DOHH2 (cell line): ENCODE measurements around the gene KMT5C.

Source experiments
- H3F3A ChIP-seq: fragments of 200-600 bp; sonication (generic), shearing (Covaris generic); 2 replicates; pipeline ENCODE4 v1.6.0; 2016; ENCODE audit warnings: antibody characterized with exemption, mild to moderate bottlenecking; ENCODE audit not compliant: control insufficient read depth, insufficient read depth
- H3K27ac ChIP-seq: fragments of 200-600 bp; sonication (generic); 2 replicates; pipeline ENCODE4 v1.5.1; 2014; ENCODE audit warnings: low read depth, mild to moderate bottlenecking, low read length, moderate library complexity
- H3K27me3 ChIP-seq: fragments of 200-600 bp; sonication (generic); 2 replicates; pipeline ENCODE4 v1.6.1; 2014; ENCODE audit warnings: mild to moderate bottlenecking, low read length, mixed read lengths; ENCODE audit not compliant: control insufficient read depth
- H3K36me3 ChIP-seq: fragments of 200-600 bp; sonication (generic); 2 replicates; pipeline ENCODE4 v1.6.1; 2014; ENCODE audit warnings: mild to moderate bottlenecking, low read length, moderate library complexity, mixed read lengths; ENCODE audit not compliant: control insufficient read depth
- H3K4me1 ChIP-seq: fragments of 200-600 bp; sonication (generic); 2 replicates; pipeline ENCODE4 v1.6.1; 2014; ENCODE audit warnings: mild to moderate bottlenecking, low read length, mixed read lengths; ENCODE audit not compliant: control insufficient read depth
- H3K4me2 ChIP-seq: fragments of 200-600 bp; sonication (generic); 2 replicates; pipeline ENCODE4 v1.6.0; 2014; ENCODE audit warnings: mild to moderate bottlenecking, low read length, moderate library complexity
- H3K4me3 ChIP-seq: fragments of 200-600 bp; sonication (generic); 2 replicates; pipeline ENCODE4 v1.5.1; 2014; ENCODE audit warnings: mild to moderate bottlenecking, low read length, mixed read lengths
- H3K79me2 ChIP-seq: fragments of 200-600 bp; sonication (generic); 2 replicates; pipeline ENCODE4 v1.6.1; 2014; ENCODE audit warnings: mild to moderate bottlenecking, low read length, mixed read lengths; ENCODE audit not compliant: control insufficient read depth
- H3K9me2 ChIP-seq: fragments of 200-600 bp; sonication (generic); replicated peaks from 2 replicates; pipeline ENCODE4 v1.6.1; 2014; ENCODE audit warnings: mild to moderate bottlenecking, low read length, mixed read lengths; ENCODE audit not compliant: control insufficient read depth
- H3K9me3 ChIP-seq: fragments of 200-600 bp; sonication (generic); 2 replicates; pipeline ENCODE4 v1.6.1; 2014; ENCODE audit warnings: antibody characterized with exemption, low read length, mixed read lengths; ENCODE audit not compliant: control insufficient read depth, insufficient read depth
- H4K20me1 ChIP-seq: fragments of 200-600 bp; sonication (generic); 2 replicates; pipeline ENCODE4 v1.6.0; 2014; ENCODE audit warnings: low read depth, mild to moderate bottlenecking, antibody characterized with exemption, low read length, moderate library complexity; ENCODE audit not compliant: control insufficient read depth, insufficient read depth
- CTCF ChIP-seq: fragments of 200-600 bp; sonication (generic); IDR thresholded peaks from one replicate; pipeline ENCODE4 v1.5.1; 2014; ENCODE audit warnings: antibody characterized with exemption, mild to moderate bottlenecking, low read depth, low read length; ENCODE audit not compliant: poor library complexity, severe bottlenecking
- EZH2phosphoT487 ChIP-seq: fragments of 200-600 bp; sonication (generic); IDR thresholded peaks from 2 replicates; pipeline ENCODE4 v1.6.1; 2017; ENCODE audit warnings: borderline replicate concordance, mild to moderate bottlenecking, antibody characterized with exemption, low read length, moderate library complexity, mixed read lengths

KMT5C gene

GRCh38 chr19:55339105-55339888, at the start of gene KMT5C:
Gene KMT5C, plus strand, starts transcription at chr19:55339876. Its CDS starts 2,061 bp downstream, at chr19:55341937.
- Histone ChIP-seq H3K4me3 (peak within 1 kb of the TSS; percentile 99), H3K9me3 (no peaks in the 10 kb centered on the region), H3F3A (no peaks in the 10 kb centered on the region), H3K79me2 (peaks cover 18% of the 10 kb centered on the region), H3K9me2 (no peaks in the 10 kb centered on the region), H3K36me3 (peaks cover 16% of the 10 kb centered on the region), H3K4me2 (peak within 1 kb of the TSS; percentile 98), H3K27ac (peak within 1 kb of the TSS; percentile 64), H3K27me3 (peaks cover 7% of the 10 kb centered on the region), H3K4me1 (peaks cover 23% of the 10 kb centered on the region), H4K20me1 (0 out of 2 replicates have a peak, but pooled peaks cover 3% of the 10 kb centered on the region)
- TF ChIP-seq CTCF = no peak
- TF ChIP-seq EZH2phosphoT487 = no peak

DNA sequence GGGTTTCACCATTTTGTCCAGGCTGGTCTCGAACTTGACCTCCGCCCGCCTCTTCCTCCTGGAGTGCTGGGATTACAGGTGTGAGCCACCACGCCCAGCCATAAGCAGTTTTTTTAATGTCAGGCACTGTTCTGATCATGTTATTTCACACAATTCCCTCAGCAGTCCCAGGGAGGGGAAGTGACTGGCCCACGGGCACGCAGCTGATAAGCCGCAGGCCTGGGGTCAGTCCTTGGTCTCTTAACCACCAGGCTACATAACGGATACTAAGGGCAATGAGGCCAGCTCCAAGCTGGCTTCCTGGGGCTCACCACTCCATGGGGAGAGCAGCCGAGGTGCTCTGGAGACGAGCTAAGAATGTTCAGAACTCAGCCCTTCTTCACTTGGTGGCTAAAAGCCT, 42.4 kb upstream of the KMT5C start:
- no peaks in the 10 kb centered on the region for H3K9me3 ChIP-seq
- no peaks in the 10 kb centered on the region for H3K36me3 ChIP-seq
- H3K79me2 ChIP-seq = no peaks in the 10 kb centered on the region
- no peaks in the 10 kb centered on the region for H4K20me1 ChIP-seq
- no peak overlapping the region for H3K4me3 ChIP-seq
- TF ChIP-seq EZH2phosphoT487 (no peak), CTCF (no peak)
- no peak overlapping the region for H3K4me2 ChIP-seq
- H3K27ac ChIP-seq = no peak overlapping the region
- no peaks in the 10 kb centered on the region for H3F3A ChIP-seq
- peaks cover 17% of the 10 kb centered on the region for H3K27me3 ChIP-seq
- H3K4me1 ChIP-seq = peaks cover 23% of the 10 kb centered on the region
- H3K9me2 ChIP-seq = no peaks in the 10 kb centered on the region

DNA sequence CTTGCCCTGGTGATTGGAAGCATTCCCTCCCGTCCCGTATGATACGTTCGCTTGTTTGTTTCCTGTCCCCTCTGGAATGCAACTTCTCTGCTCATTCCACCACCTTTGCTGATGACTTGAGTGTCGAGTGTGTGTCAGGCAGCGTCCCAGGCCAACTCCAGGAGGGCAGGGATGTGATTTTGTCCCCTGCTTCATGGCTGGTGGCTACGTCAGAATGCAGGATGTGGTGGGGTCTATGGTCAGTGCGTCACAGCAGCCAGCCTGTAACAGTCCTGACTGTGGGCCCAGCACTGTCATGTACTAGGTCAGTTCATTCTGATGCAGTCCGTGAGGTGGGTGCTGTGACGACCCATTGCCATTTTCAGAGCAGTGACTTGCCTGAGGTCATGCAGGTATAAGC, 39.7 kb upstream of the KMT5C start:
- Histone ChIP-seq H3K36me3 (no peaks in the 10 kb centered on the region), H4K20me1 (no peaks in the 10 kb centered on the region), H3K4me1 (peaks cover 24% of the 10 kb centered on the region), H3K4me3 (no peak overlapping the region), H3K4me2 (no peak overlapping the region), H3K9me2 (no peaks in the 10 kb centered on the region), H3K27ac (no peak overlapping the region), H3K27me3 (peaks cover 17% of the 10 kb centered on the region), H3K9me3 (no peaks in the 10 kb centered on the region), H3K79me2 (no peaks in the 10 kb centered on the region), H3F3A (no peaks in the 10 kb centered on the region)
- no peak for TF ChIP-seq EZH2phosphoT487
- TF ChIP-seq CTCF = no peak
